Tibial nerve (tissue), 4 donors: ENCODE results near the gene ALLC. TPM values are rescaled to one million over a fixed set of nuclear protein-coding genes. Genes with fewer than 3 reads are reported as not detected.
A peak's percentile ranks its signal among the peaks of the same experiment; 100 is the strongest.
"Not testable (repeated sequence)": the region's sequence is repeated elsewhere in the genome, so short reads cannot be mapped to it uniquely, and the experiment has no call there.

Source experiments
- DNase-seq, 2 donors: peaks; one replicate each; pipeline ENCODE4 v3.0.0-alpha.2; 2019; ENCODE audit warnings: low spot score in 2 of 2
- H3K27ac ChIP-seq, 4 donors: fragments of 200-600 bp; sonication (generic) in 3 of 4; one replicate each; pipeline ENCODE4 v1.5.1; 2017 to 2019; ENCODE audit warnings: mild to moderate bottlenecking in 1 of 4
- H3K27me3 ChIP-seq, 2 donors: fragments of 200-600 bp; sonication (generic) in 1 of 2; one replicate each; pipeline versions ENCODE4 v1.5.1 to v1.6.0; 2017 to 2019
- H3K36me3 ChIP-seq, 3 donors: fragments of 200-600 bp; sonication (generic); one replicate each; pipeline ENCODE4 v1.5.1; 2018 to 2019
- H3K4me1 ChIP-seq, 4 donors: fragments of 200-600 bp; sonication (generic) in 3 of 4; one replicate each; pipeline ENCODE4 v1.5.1; 2017 to 2019
- H3K4me3 ChIP-seq, 4 donors: fragments of 200-600 bp; sonication (generic) in 3 of 4; one replicate each; pipeline ENCODE4 v1.5.1; 2017 to 2019; ENCODE audit warnings: mild to moderate bottlenecking in 1 of 4, moderate library complexity in 1 of 4
- H3K9me3 ChIP-seq, 4 donors: fragments of 200-600 bp; sonication (generic) in 3 of 4; one replicate each; pipeline ENCODE4 v1.5.1; 2017 to 2019
- CTCF ChIP-seq, 5 experiments: fragments of 200-600 bp in 3 of 5; fragments of 450-650 bp in 2 of 5; sonication (generic) in 3 of 5; IDR thresholded peaks; one replicate each; pipeline ENCODE4 v1.5.1; 2016 to 2019; ENCODE audit warnings: antibody characterized with exemption in 5 of 5, mild to moderate bottlenecking in 3 of 5, moderate library complexity in 2 of 5
- EP300 ChIP-seq, 2 donors: sonication (generic); formaldehyde crosslinking; IDR thresholded peaks; one replicate each; pipeline ENCODE4 v1.6.1; 2017; ENCODE audit warnings: antibody characterized with exemption in 2 of 2, mild to moderate bottlenecking in 1 of 2
- POLR2A ChIP-seq, 2 donors: fragments of 450-650 bp; IDR thresholded peaks; one replicate each; pipeline ENCODE4 v1.6.1; 2017; ENCODE audit warnings: antibody characterized with exemption in 2 of 2, mild to moderate bottlenecking in 2 of 2, moderate library complexity in 2 of 2
- WGBS, 2 donors: methylation state at CpG; one replicate each; pipeline ENCODE4 v1.1.5; 2018; 5-methylcytosine and 5-hydroxymethylcytosine counted together
- total RNA-seq, 4 donors: library from RNA; depleted of rRNA; stranded (reverse); fragments of >200 nt; gene quantifications; one replicate each; pipeline ENCODE4 v1.1.0, GENCODE V29; 2016

The ALLC gene
- total RNA-seq, 4 donors from 2014 or later = 5.7 to 16.6 (median 12.2) TPM

GRCh38 chr2:3654531-3655225 is 3.3 kb upstream of the ALLC start:
- no peak overlapping the region for H3K4me3 ChIP-seq
- WGBS, 2 donors = 76 to 83% methylated on average over 15 to 21 of the region's 21 CpGs
- no peaks in the 10 kb centered on the region for H3K9me3 ChIP-seq
- H3K4me1 ChIP-seq = peaks cover 0 to 36% (median 9%) of the 10 kb centered on the region in 4 donors
- no peaks in the 10 kb centered on the region for H3K36me3 ChIP-seq
- no peak for DNase-seq
- TF ChIP-seq POLR2A (IDR thresholded peaks at IDR 0.05) (no peak), EP300 (IDR thresholded peaks at IDR 0.05) (no peak)
- H3K27ac ChIP-seq = no peak overlapping the region
- no peaks in the 10 kb centered on the region for H3K27me3 ChIP-seq

GRCh38 chr2:3655871-3656761 is 1.9 kb upstream of the ALLC start:
- Histone ChIP-seq H3K27me3 (no peaks in the 10 kb centered on the region), H3K4me1 (peaks cover 0 to 32% (median 9%) of the 10 kb centered on the region in 4 donors), H3K4me3 (no peak overlapping the region), H3K27ac (peak overlapping the region in 1 of 4 donors; percentile 5), H3K9me3 (no peaks in the 10 kb centered on the region), H3K36me3 (no peaks in the 10 kb centered on the region)
- no peak for DNase-seq
- WGBS, 2 donors = 71 to 78% methylated on average over 25 of the region's 28 CpGs
- no peak for TF ChIP-seq CTCF (IDR thresholded peaks at IDR 0.05)
- TF ChIP-seq EP300 (IDR thresholded peaks at IDR 0.05) = no peak
- TF ChIP-seq POLR2A (IDR thresholded peaks at IDR 0.05) = no peak

GRCh38 chr2:3656762-3657721 is 958 bp upstream of the ALLC start:
- 64 to 65% methylated on average over 34 to 35 of the region's 36 CpGs for WGBS, 2 donors
- DNase-seq = no peak
- peaks cover 0 to 24% (median 4%) of the 10 kb centered on the region in 4 donors for H3K4me1 ChIP-seq
- no peaks in the 10 kb centered on the region for H3K36me3 ChIP-seq
- no peak for TF ChIP-seq POLR2A (IDR thresholded peaks at IDR 0.05)
- TF ChIP-seq CTCF (IDR thresholded peaks at IDR 0.05) = no peak
- TF ChIP-seq EP300 (IDR thresholded peaks at IDR 0.05) = no peak
- no peaks in the 10 kb centered on the region for H3K9me3 ChIP-seq
- no peaks in the 10 kb centered on the region for H3K27me3 ChIP-seq
- H3K27ac ChIP-seq = peak overlapping the region in 1 of 4 donors; percentile 5
- no peak overlapping the region for H3K4me3 ChIP-seq

- peaks cover 0 to 21% (median 1%) of the 10 kb centered on the region in 4 donors for H3K4me1 ChIP-seq
- no peaks in the 10 kb centered on the region for H3K27me3 ChIP-seq
- peak overlapping the region in 2 of 4 donors; percentile 36 to 74 for H3K27ac ChIP-seq
- H3K4me3 ChIP-seq = no peak overlapping the region
- 66 to 68% methylated on average over 26 of the region's 26 CpGs for WGBS, 2 donors
- peak in 1 of 2 donors; percentile 27 for DNase-seq
- H3K36me3 ChIP-seq = no peaks in the 10 kb centered on the region
- no peaks in the 10 kb centered on the region for H3K9me3 ChIP-seq
- TF ChIP-seq EP300 (IDR thresholded peaks at IDR 0.05) = peak in 1 of 2 donors; percentile 9
- no peak for TF ChIP-seq CTCF (IDR thresholded peaks at IDR 0.05)
Observed at GRCh38 chr2:3659447-3660432, 1.7 kb downstream of the ALLC start.

GRCh38 chr2:3660640-3661039 is 2.6 kb downstream of the ALLC start:
- H3K36me3 ChIP-seq, H3K9me3 ChIP-seq, H3K27ac ChIP-seq, H3K27me3 ChIP-seq, H3K4me3 ChIP-seq, DNase-seq: not testable (repeated sequence)
- 92 to 93% methylated on average over 7 of the region's 7 CpGs for WGBS, 2 donors
- H3K4me1 ChIP-seq = peaks cover 0 to 21% (median 1%) of the 10 kb centered on the region in 4 donors
